Vagina (tissue), 2 donors: ENCODE data around the gene PADI1.

Experiments
- POLR2A ChIP-seq, 2 donors: fragments of 450-650 bp; IDR thresholded peaks; one replicate each; pipeline ENCODE4 v1.6.1; 2017; ENCODE audit warnings: antibody characterized with exemption in 2 of 2, mild to moderate bottlenecking in 2 of 2, moderate library complexity in 2 of 2
- POLR2AphosphoS5 ChIP-seq, 2 donors: sonication (generic); formaldehyde crosslinking; IDR thresholded peaks; one replicate each; pipeline ENCODE4 v1.9.0; 2017; ENCODE audit warnings: antibody characterized with exemption in 2 of 2, mild to moderate bottlenecking in 2 of 2, low read depth in 1 of 2; ENCODE audit not compliant: insufficient read depth in 1 of 2
- TF ChIP-seq, protein P1 (sequence below), 3 experiments: fragments of 450-650 bp in 2 of 3; fragments of 200-600 bp in 1 of 3; sonication (generic) in 1 of 3; IDR thresholded peaks; one replicate each; pipeline ENCODE4 v1.5.1; 2017 to 2019; ENCODE audit warnings: antibody characterized with exemption in 3 of 3, mild to moderate bottlenecking in 2 of 3, moderate library complexity in 2 of 3

DNA sequence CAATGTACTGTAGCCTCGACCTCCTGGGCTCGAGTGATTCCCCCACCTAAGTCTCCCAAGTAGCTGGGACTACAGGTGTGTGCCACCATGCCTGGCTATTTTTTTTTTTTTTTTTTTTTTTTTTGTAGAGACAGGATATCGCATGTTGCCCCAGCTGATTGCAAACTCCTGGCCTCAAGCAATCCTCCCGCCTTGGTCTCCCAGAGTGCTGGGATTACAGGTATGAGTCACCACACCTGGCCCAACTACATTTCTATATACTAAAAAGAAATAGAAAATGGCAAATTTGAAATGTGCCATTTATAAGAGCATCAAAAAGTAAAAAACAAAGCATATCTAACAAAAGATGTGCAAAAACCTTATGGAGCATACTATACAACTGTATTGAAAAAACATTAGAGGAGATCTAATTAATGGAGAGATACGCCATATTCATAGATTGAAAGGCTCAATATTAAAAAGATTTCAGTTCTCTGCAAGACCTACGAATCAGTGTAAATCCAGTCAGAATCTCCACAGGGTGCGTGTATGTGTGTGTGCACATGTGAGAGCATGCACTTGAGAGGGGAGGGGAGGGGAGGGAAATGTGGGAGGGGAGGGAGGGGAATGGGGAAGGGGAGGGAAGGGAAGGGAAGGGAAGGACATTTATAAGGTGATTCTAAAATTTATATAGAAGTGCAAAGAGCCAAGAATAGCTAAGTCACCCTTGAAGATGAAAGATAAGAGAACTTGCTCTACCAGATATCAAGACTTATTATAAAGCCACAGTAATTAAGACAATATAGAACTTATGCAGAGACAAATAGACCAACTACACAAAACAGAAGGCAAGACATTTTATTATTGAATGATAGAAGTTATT lies 87.6 kb downstream of the PADI1 start:
- TF ChIP-seq POLR2A (IDR thresholded peaks at IDR 0.05) (no peak), POLR2AphosphoS5 (IDR thresholded peaks at IDR 0.05; ENCODE audit: insufficient read depth in 1 of 2, low read depth in 1 of 2) (no peak)
- TF ChIP-seq, protein P1, sequence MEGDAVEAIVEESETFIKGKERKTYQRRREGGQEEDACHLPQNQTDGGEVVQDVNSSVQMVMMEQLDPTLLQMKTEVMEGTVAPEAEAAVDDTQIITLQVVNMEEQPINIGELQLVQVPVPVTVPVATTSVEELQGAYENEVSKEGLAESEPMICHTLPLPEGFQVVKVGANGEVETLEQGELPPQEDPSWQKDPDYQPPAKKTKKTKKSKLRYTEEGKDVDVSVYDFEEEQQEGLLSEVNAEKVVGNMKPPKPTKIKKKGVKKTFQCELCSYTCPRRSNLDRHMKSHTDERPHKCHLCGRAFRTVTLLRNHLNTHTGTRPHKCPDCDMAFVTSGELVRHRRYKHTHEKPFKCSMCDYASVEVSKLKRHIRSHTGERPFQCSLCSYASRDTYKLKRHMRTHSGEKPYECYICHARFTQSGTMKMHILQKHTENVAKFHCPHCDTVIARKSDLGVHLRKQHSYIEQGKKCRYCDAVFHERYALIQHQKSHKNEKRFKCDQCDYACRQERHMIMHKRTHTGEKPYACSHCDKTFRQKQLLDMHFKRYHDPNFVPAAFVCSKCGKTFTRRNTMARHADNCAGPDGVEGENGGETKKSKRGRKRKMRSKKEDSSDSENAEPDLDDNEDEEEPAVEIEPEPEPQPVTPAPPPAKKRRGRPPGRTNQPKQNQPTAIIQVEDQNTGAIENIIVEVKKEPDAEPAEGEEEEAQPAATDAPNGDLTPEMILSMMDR (IDR thresholded peaks at IDR 0.05) = no peak
